MM.1S (cell line): ENCODE measurements around the gene ST6GAL1.
"Not testable (repeated sequence)": the region's sequence is repeated elsewhere in the genome, so short reads cannot be mapped to it uniquely, and the experiment has no call there.

Experiments
- DNase-seq: peaks from one replicate; pipeline ENCODE4 v3.0.0-alpha.2; 2015
- H2AFZ ChIP-seq: fragments of 300-600 bp; sonication (generic); 2 replicates; pipeline ENCODE4 v1.6.0; 2016; ENCODE audit warnings: antibody characterized with exemption, low read length
- H3F3A ChIP-seq: fragments of 300-600 bp; sonication (generic); 2 replicates; pipeline ENCODE4 v1.6.1; 2016; ENCODE audit warnings: mild to moderate bottlenecking, antibody characterized with exemption, low read length, moderate library complexity, mixed read lengths; ENCODE audit not compliant: insufficient read depth
- H3K27ac ChIP-seq: fragments of 300-600 bp; sonication (generic); 2 replicates; pipeline ENCODE4 v1.5.1; 2016; ENCODE audit warnings: mild to moderate bottlenecking, low read length
- H3K27me3 ChIP-seq: fragments of 300-600 bp; sonication (generic); replicated peaks from 2 replicates; pipeline ENCODE4 v1.6.0; 2016; ENCODE audit warnings: low read length; ENCODE audit not compliant: insufficient read depth
- H3K36me3 ChIP-seq: fragments of 300-600 bp; sonication (generic); replicated peaks from 2 replicates; pipeline ENCODE4 v1.6.1; 2016; ENCODE audit warnings: mild to moderate bottlenecking, low read length, mixed read lengths; ENCODE audit not compliant: insufficient read depth
- H3K4me1 ChIP-seq: fragments of 300-600 bp; sonication (generic); 2 replicates; pipeline ENCODE4 v1.6.1; 2016; ENCODE audit warnings: low read length, mixed read lengths
- H3K4me2 ChIP-seq: fragments of 300-600 bp; sonication (generic); 2 replicates; pipeline ENCODE4 v1.6.0; 2016; ENCODE audit warnings: low read depth, low read length
- H3K4me3 ChIP-seq: fragments of 300-600 bp; sonication (generic); 2 replicates; pipeline ENCODE4 v1.5.1; 2016; ENCODE audit warnings: low read length, mixed read lengths
- H3K79me2 ChIP-seq: fragments of 300-600 bp; sonication (generic); 2 replicates; pipeline ENCODE4 v1.6.1; 2016; ENCODE audit warnings: mixed run types, low read length, mixed read lengths
- H3K9ac ChIP-seq: fragments of 300-600 bp; sonication (generic); 2 replicates; pipeline ENCODE4 v1.6.1; 2016; ENCODE audit warnings: low read length, mixed read lengths
- H3K9me2 ChIP-seq: fragments of 300-600 bp; sonication (generic); replicated peaks from 2 replicates; pipeline ENCODE4 v1.6.1; 2016; ENCODE audit warnings: mild to moderate bottlenecking, low read length, mixed read lengths; ENCODE audit not compliant: insufficient read depth
- H3K9me3 ChIP-seq: fragments of 300-600 bp; sonication (generic); replicated peaks from 2 replicates; pipeline ENCODE4 v1.6.1; 2016; ENCODE audit warnings: mild to moderate bottlenecking, low read length, mixed read lengths; ENCODE audit not compliant: insufficient read depth
- H4K20me1 ChIP-seq: fragments of 300-600 bp; sonication (generic); 2 replicates; pipeline ENCODE4 v1.6.1; 2016; ENCODE audit warnings: mild to moderate bottlenecking, low read length, moderate library complexity, mixed read lengths; ENCODE audit not compliant: insufficient read depth
- EZH2 ChIP-seq: fragments of 300-600 bp; sonication (generic); optimal IDR thresholded peaks from 2 replicates; pipeline ENCODE3; 2017; ENCODE audit warnings: low read depth, mild to moderate bottlenecking, antibody characterized with exemption, low read length, mixed read lengths
- EZH2phosphoT487 ChIP-seq: fragments of 300-600 bp; sonication (generic); IDR thresholded peaks from 2 replicates; pipeline ENCODE4 v1.6.1; 2018; ENCODE audit warnings: antibody characterized with exemption, low read length
- TF ChIP-seq, protein P1 (sequence below): fragments of 300-600 bp; sonication (generic); IDR thresholded peaks from 2 replicates; pipeline ENCODE4 v1.5.1; 2016; ENCODE audit warnings: antibody characterized with exemption, low read length, mixed read lengths

Gene ST6GAL1

DNA sequence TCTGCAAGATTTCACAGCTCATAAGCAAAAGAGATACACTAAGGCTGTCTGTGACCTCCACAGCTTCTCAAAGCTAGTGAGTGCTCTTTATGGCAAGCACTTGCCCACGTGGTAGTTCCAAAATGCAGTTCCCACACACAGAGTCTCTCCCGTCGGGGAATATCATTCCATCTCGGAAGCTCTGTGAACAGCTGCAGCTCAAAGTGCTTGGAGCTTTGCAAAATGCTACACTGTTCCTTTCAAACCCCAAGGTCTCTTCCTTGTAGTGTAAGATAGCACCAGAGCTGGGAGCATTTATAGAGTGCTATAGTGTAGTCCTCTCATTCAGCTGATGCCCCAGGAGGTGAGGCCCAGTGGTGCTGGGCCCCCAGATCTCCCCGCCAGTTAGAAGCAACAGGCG lies 36.1 kb downstream of the ST6GAL1 start:
- Histone ChIP-seq H3K36me3 (no peaks in the 10 kb centered on the region), H3K4me3 (no peak overlapping the region), H3K4me2 (no peak overlapping the region), H3F3A (no peaks in the 10 kb centered on the region), H3K9me2 (no peaks in the 10 kb centered on the region), H3K27me3 (no peaks in the 10 kb centered on the region), H3K4me1 (no peaks in the 10 kb centered on the region), H3K9ac (no peak overlapping the region), H3K9me3 (no peaks in the 10 kb centered on the region), H3K79me2 (0 out of 2 replicates have a peak, but pooled peaks cover 6% of the 10 kb centered on the region), H2AFZ (no peak overlapping the region), H4K20me1 (no peaks in the 10 kb centered on the region), H3K27ac (no peak overlapping the region)
- TF ChIP-seq EZH2phosphoT487, result no peak
- TF ChIP-seq, protein P1, sequence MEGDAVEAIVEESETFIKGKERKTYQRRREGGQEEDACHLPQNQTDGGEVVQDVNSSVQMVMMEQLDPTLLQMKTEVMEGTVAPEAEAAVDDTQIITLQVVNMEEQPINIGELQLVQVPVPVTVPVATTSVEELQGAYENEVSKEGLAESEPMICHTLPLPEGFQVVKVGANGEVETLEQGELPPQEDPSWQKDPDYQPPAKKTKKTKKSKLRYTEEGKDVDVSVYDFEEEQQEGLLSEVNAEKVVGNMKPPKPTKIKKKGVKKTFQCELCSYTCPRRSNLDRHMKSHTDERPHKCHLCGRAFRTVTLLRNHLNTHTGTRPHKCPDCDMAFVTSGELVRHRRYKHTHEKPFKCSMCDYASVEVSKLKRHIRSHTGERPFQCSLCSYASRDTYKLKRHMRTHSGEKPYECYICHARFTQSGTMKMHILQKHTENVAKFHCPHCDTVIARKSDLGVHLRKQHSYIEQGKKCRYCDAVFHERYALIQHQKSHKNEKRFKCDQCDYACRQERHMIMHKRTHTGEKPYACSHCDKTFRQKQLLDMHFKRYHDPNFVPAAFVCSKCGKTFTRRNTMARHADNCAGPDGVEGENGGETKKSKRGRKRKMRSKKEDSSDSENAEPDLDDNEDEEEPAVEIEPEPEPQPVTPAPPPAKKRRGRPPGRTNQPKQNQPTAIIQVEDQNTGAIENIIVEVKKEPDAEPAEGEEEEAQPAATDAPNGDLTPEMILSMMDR, result no peak
- TF ChIP-seq EZH2, result no peak
- no peak for DNase-seq

DNA sequence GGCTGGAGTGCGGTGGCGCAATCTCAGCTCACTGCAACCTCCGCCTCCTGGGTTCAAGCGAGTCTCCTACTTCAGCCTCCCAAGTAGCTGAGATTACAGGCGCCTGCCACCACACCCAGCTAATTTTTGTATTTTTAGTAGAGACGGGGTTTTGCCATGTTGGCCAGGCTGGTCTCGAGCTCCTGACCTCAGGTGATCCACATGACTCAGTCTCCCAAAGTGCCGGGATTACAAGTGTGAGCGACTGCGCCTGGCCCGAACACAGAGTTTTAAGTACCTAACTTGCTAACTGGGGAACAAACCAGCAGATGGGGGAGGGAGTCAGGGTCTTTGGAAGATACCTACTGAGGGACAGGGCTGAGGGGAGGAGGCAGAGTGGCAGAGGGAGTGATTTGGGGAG lies 36.9 kb downstream of the ST6GAL1 start:
- not testable (repeated sequence) for H3K9me2 ChIP-seq, H3K4me1 ChIP-seq, H4K20me1 ChIP-seq, H3F3A ChIP-seq, H2AFZ ChIP-seq, H3K9me3 ChIP-seq, DNase-seq, H3K36me3 ChIP-seq, H3K4me3 ChIP-seq, H3K79me2 ChIP-seq, H3K4me2 ChIP-seq, H3K9ac ChIP-seq, H3K27me3 ChIP-seq, H3K27ac ChIP-seq

DNA sequence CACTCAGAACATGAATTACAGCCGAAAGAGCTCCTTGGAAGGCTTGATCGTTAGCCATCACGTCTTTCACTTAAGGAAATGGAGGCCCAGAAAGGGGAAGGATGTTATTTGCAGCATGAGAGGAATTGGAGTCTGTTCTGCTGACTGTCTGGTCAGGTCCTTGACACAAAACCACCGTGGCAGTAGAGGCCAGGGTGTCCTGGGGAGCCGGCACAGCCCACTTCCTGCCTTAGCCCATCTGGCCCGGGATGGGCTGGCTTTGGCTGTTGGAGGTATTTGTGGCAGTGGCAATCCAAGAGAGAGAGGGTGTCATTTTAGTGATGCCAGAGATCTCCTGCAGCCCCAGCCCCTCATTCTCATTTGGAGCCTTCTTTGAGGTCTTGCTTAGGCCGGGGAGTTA lies 37.4 kb downstream of the ST6GAL1 start:
- H2AFZ ChIP-seq, result no peak overlapping the region
- H3F3A ChIP-seq, result no peaks in the 10 kb centered on the region
- H3K36me3 ChIP-seq, result no peaks in the 10 kb centered on the region
- H3K4me2 ChIP-seq, result no peak overlapping the region
- H3K4me3 ChIP-seq, result no peak overlapping the region
- no peak for DNase-seq
- no peak overlapping the region for H3K9ac ChIP-seq
- H3K9me2 ChIP-seq, result no peaks in the 10 kb centered on the region
- H3K27me3 ChIP-seq, result no peaks in the 10 kb centered on the region
- no peaks in the 10 kb centered on the region for H3K9me3 ChIP-seq
- no peaks in the 10 kb centered on the region for H3K79me2 ChIP-seq
- H4K20me1 ChIP-seq, result no peaks in the 10 kb centered on the region
- no peak overlapping the region for H3K27ac ChIP-seq
- TF ChIP-seq, protein P1, result no peak
- no peak for TF ChIP-seq EZH2phosphoT487
- TF ChIP-seq EZH2, result no peak
- H3K4me1 ChIP-seq, result no peaks in the 10 kb centered on the region

DNA sequence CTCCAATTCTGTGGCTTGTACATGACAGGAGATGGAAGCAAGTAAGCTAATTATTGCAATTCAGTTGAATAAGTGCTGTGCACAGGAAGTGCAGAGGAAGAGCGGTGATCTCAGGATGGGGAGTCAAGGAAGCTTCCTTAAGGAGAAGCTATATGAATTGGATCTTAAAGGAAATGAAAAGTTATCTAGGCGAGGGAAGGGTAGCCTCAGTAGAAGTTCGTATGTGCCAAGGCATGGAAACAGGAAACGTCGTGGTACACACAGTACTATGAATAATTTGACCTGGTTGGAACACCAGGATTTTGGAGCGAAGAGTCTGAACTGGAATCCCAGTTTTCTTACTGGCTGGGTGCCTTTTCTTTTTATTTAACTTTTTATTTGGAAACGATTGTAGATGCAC lies 39.3 kb downstream of the ST6GAL1 start:
- Histone ChIP-seq H3K4me1 (no peaks in the 10 kb centered on the region), H3K27me3 (no peaks in the 10 kb centered on the region), H4K20me1 (no peaks in the 10 kb centered on the region), H3K36me3 (no peaks in the 10 kb centered on the region), H3K79me2 (no peaks in the 10 kb centered on the region), H3F3A (no peaks in the 10 kb centered on the region), H2AFZ (no peak overlapping the region), H3K27ac (no peak overlapping the region), H3K9me3 (no peaks in the 10 kb centered on the region), H3K4me2 (no peak overlapping the region), H3K4me3 (no peak overlapping the region), H3K9me2 (no peaks in the 10 kb centered on the region), H3K9ac (no peak overlapping the region)
- TF ChIP-seq EZH2, result no peak
- TF ChIP-seq EZH2phosphoT487, result no peak
- TF ChIP-seq, protein P1, result no peak
- no peak for DNase-seq

DNA sequence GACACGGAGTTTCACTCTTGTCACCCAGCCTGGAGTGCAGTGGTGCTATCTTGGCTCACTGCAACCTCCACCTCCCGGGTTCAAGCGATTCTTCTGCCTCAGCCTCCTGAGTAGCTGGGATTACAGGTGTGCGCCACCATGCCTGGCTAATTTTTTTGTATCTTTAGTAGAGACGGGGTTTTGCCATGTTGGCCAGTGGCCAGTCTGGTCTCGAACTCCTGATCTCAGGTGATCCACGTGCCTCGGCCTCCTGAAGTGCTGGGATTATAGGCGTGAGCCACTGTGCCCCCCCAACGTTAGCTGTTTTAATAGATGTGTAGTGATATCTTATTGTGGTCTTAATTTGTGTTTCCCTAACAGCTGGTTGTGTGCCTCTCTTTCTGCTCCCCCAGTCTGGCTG lies 40.8 kb downstream of the ST6GAL1 start:
- H3K27ac ChIP-seq, H3K4me2 ChIP-seq, H2AFZ ChIP-seq, H3K9me3 ChIP-seq, H3K4me3 ChIP-seq, H3K9ac ChIP-seq, H3F3A ChIP-seq, H3K36me3 ChIP-seq, H3K9me2 ChIP-seq, DNase-seq, H3K4me1 ChIP-seq, H4K20me1 ChIP-seq, H3K27me3 ChIP-seq, H3K79me2 ChIP-seq: not testable (repeated sequence)
